Astrocyte of the spinal cord (primary cell): ENCODE results near the gene PAPSS2.

Experiments
- DNase-seq: peaks from one replicate; pipeline ENCODE4 v3.0.0; 2011; ENCODE audit warnings: low read depth, low spot score
- H3K4me3 ChIP-seq: 2 replicates; pipeline ENCODE4 v1.5.1; 2011; ENCODE audit warnings: low read depth, mild to moderate bottlenecking, low read length, moderate library complexity
- CTCF ChIP-seq: IDR thresholded peaks from 2 replicates; pipeline ENCODE4 v1.5.1; 2012; ENCODE audit warnings: low read depth, mild to moderate bottlenecking, low read length, inconsistent platforms
- in situ Hi-C: cut with HindIII; loops from 2 replicates; pipeline ENCODE4 v1.10.0; 2017; ENCODE audit warnings: low sequenced_read_pairs

PAPSS2 gene

GRCh38 chr10:87630171-87630570 lies 29.5 kb upstream of the PAPSS2 start:
- TF ChIP-seq CTCF: no peak
- no peak for DNase-seq
- in situ Hi-C loops: no loop called here
- no peak overlapping the region for H3K4me3 ChIP-seq

GRCh38 chr10:87632454-87632853 lies 27.2 kb upstream of the PAPSS2 start:
- no peak overlapping the region for H3K4me3 ChIP-seq
- in situ Hi-C loops: no loop called here
- no peak for DNase-seq
- TF ChIP-seq CTCF: no peak

GRCh38 chr10:87634311-87634710 lies 25.4 kb upstream of the PAPSS2 start:
- in situ Hi-C loops: no loop called here
- DNase-seq: no peak
- no peak overlapping the region for H3K4me3 ChIP-seq
- TF ChIP-seq CTCF: no peak

GRCh38 chr10:87635498-87636312 lies 24.0 kb upstream of the PAPSS2 start:
- in situ Hi-C loops: no loop called here
- H3K4me3 ChIP-seq: no peak overlapping the region
- TF ChIP-seq CTCF: no peak
- DNase-seq: peak; percentile 62

GRCh38 chr10:87636313-87636915 lies 23.3 kb upstream of the PAPSS2 start:
- no peak overlapping the region for H3K4me3 ChIP-seq
- DNase-seq: no peak
- in situ Hi-C loops: no loop called here
- no peak for TF ChIP-seq CTCF

GRCh38 chr10:87639493-87639892 lies 20.2 kb upstream of the PAPSS2 start:
- in situ Hi-C loops: no loop called here
- no peak for TF ChIP-seq CTCF
- DNase-seq: no peak
- no peak overlapping the region for H3K4me3 ChIP-seq
